GM23248 (cell line): ENCODE data around the gene ARID5B. TPM values are rescaled to one million over a fixed set of nuclear protein-coding genes. Genes with fewer than 3 reads are reported as not detected.

Experiments used
- DNase-seq: peaks from one replicate; pipeline ENCODE4 v3.0.0-alpha.2; 2015
- H2AFZ ChIP-seq: fragments of 200-600 bp; sonication (generic); 2 replicates; pipeline ENCODE4 v1.6.1; 2016; ENCODE audit warnings: antibody characterized with exemption
- H3F3A ChIP-seq: fragments of 200-600 bp; sonication (generic); 2 replicates; pipeline ENCODE4 v1.6.1; 2016; ENCODE audit warnings: mild to moderate bottlenecking, antibody characterized with exemption, mixed run types; ENCODE audit not compliant: insufficient read depth
- H3K27ac ChIP-seq: fragments of 200-600 bp; sonication (generic); 2 replicates; pipeline ENCODE4 v1.5.1; 2016; ENCODE audit warnings: mild to moderate bottlenecking
- H3K27me3 ChIP-seq: fragments of 200-600 bp; sonication (generic); replicated peaks from 2 replicates; pipeline ENCODE4 v1.6.1; 2016; ENCODE audit warnings: mild to moderate bottlenecking; ENCODE audit not compliant: insufficient read depth
- H3K36me3 ChIP-seq: fragments of 200-600 bp; sonication (generic); 2 replicates; pipeline ENCODE4 v1.6.1; 2016; ENCODE audit warnings: low read depth, mild to moderate bottlenecking
- H3K4me1 ChIP-seq: fragments of 200-600 bp; sonication (generic); 2 replicates; pipeline ENCODE4 v1.6.1; 2016; ENCODE audit warnings: mild to moderate bottlenecking; ENCODE audit not compliant: insufficient read depth
- H3K4me2 ChIP-seq: fragments of 200-600 bp; sonication (generic); one replicate; pipeline ENCODE4 v1.6.1; 2016; ENCODE audit warnings: mild to moderate bottlenecking; ENCODE audit not compliant: unreplicated experiment
- H3K4me3 ChIP-seq: fragments of 200-600 bp; sonication (generic); 2 replicates; pipeline ENCODE4 v1.5.1; 2016; ENCODE audit warnings: mild to moderate bottlenecking
- H3K79me2 ChIP-seq: fragments of 200-600 bp; sonication (generic); 2 replicates; pipeline ENCODE4 v1.6.1; 2016; ENCODE audit warnings: mild to moderate bottlenecking; ENCODE audit not compliant: insufficient read depth
- H3K9ac ChIP-seq: fragments of 200-600 bp; sonication (generic); 2 replicates; pipeline ENCODE4 v1.6.1; 2016; ENCODE audit warnings: mild to moderate bottlenecking
- H3K9me2 ChIP-seq: fragments of 200-600 bp; sonication (generic); 2 replicates; pipeline ENCODE4 v1.6.1; 2016; ENCODE audit warnings: mixed run types, mild to moderate bottlenecking, moderate library complexity; ENCODE audit not compliant: insufficient read depth
- H3K9me3 ChIP-seq: fragments of 200-600 bp; sonication (generic); one replicate; pipeline ENCODE4 v1.6.1; 2017; ENCODE audit warnings: low read depth
- H4K20me1 ChIP-seq: fragments of 200-600 bp; sonication (generic); 2 replicates; pipeline ENCODE4 v1.6.0; 2016; ENCODE audit not compliant: insufficient read depth
- EZH2 ChIP-seq: fragments of 200-600 bp; sonication (generic); IDR thresholded peaks from 2 replicates; pipeline ENCODE4 v1.6.1; 2018; ENCODE audit warnings: antibody characterized with exemption, mild to moderate bottlenecking; ENCODE audit not compliant: insufficient read depth, poor library complexity, severe bottlenecking
- EZH2phosphoT487 ChIP-seq: fragments of 200-600 bp; sonication (generic); IDR thresholded peaks from 2 replicates; pipeline ENCODE4 v1.6.1; 2018; ENCODE audit warnings: antibody characterized with exemption, moderate library complexity, mild to moderate bottlenecking, low read depth; ENCODE audit not compliant: insufficient read depth
- WGBS, 2 experiments: methylation state at CpG; one replicate each; pipeline ENCODE4 v1.1.6; 2015 to 2017; ENCODE audit warnings: low lambda C conversion rate in 2 of 2, low coverage in 1 of 2; ENCODE audit errors: missing lambda C conversion rate in 2 of 2; 5-methylcytosine and 5-hydroxymethylcytosine counted together
- in situ Hi-C: fragments of 300-500 bp; cut with MboI; formaldehyde crosslinking; loops from 2 replicates; pipeline ENCODE4 v1.15.0; 2020
- polyA plus RNA-seq: library from polyadenylated mRNA; unstranded; fragments of >200 nt; fragmentation: Nextera tagmentation; extraction: Ambion mirVana; gene quantifications from 2 replicates; pipeline ENCODE4 v1.2.1, GENCODE V29; 2016
- total RNA-seq: library from RNA; depleted of rRNA; stranded (reverse); fragments of >200 nt; shearing (Covaris generic); gene quantifications from 2 replicates; pipeline ENCODE4 v1.2.3, GENCODE V29; 2014

Gene ARID5B
- total and polyA plus RNA-seq, 2 experiments from 2014 or later: 56.7 to 78.8 TPM

- in situ Hi-C loops: no loop called here
- Histone ChIP-seq H4K20me1 (no peaks in the 10 kb centered on the region), H3K27me3 (no peaks in the 10 kb centered on the region), H3K9me2 (no peaks in the 10 kb centered on the region), H2AFZ (no peak overlapping the region), H3K4me3 (no peak overlapping the region), H3K9ac (no peak overlapping the region), H3K27ac (peak overlapping the region; percentile 92), H3K79me2 (peaks cover 51% of the 10 kb centered on the region), H3K4me1 (peaks cover 52% of the 10 kb centered on the region), H3K9me3 (no peaks in the 10 kb centered on the region), H3K4me2 (no peak overlapping the region), H3F3A (peaks cover 85% of the 10 kb centered on the region), H3K36me3 (peaks cover 65% of the 10 kb centered on the region)
- 87 to 88% methylated on average over 22 of the region's 22 CpGs for WGBS, 2 experiments
- TF ChIP-seq EZH2phosphoT487 (no peak), EZH2 (no peak)
- DNase-seq: no peak
Observed at GRCh38 chr10:62092301-62093030, 191.0 kb downstream of the ARID5B start.

GRCh38 chr10:62093863-62094291 is 192.4 kb downstream of the ARID5B start:
- WGBS, 2 experiments: 49 to 51% methylated on average over 4 of the region's 4 CpGs
- Histone ChIP-seq H3K4me1 (peaks cover 48% of the 10 kb centered on the region), H3K9ac (0 out of 2 replicates have a peak overlapping the region, but pooled peaks have one; percentile 8), H3K27ac (peak overlapping the region; percentile 92), H3K27me3 (no peaks in the 10 kb centered on the region), H3K9me3 (no peaks in the 10 kb centered on the region), H3K79me2 (peaks cover 48% of the 10 kb centered on the region), H3K4me3 (no peak overlapping the region), H3K4me2 (peak overlapping the region; percentile 73), H4K20me1 (no peaks in the 10 kb centered on the region), H3F3A (peaks cover 85% of the 10 kb centered on the region), H2AFZ (no peak overlapping the region), H3K9me2 (no peaks in the 10 kb centered on the region), H3K36me3 (peaks cover 56% of the 10 kb centered on the region)
- no peak for TF ChIP-seq EZH2phosphoT487
- TF ChIP-seq EZH2: no peak
- peak; percentile 69 for DNase-seq
- in situ Hi-C loops: no loop called here

- Histone ChIP-seq H3K9ac (peak overlapping the region; percentile 70), H3K27me3 (no peaks in the 10 kb centered on the region), H3K4me2 (peak overlapping the region; percentile 73), H3K9me2 (no peaks in the 10 kb centered on the region), H2AFZ (0 out of 2 replicates have a peak overlapping the region, but pooled peaks have one; percentile 4), H3K4me1 (peaks cover 48% of the 10 kb centered on the region), H3K36me3 (peaks cover 44% of the 10 kb centered on the region), H4K20me1 (no peaks in the 10 kb centered on the region), H3K27ac (peak overlapping the region; percentile 92), H3K9me3 (no peaks in the 10 kb centered on the region), H3K4me3 (peak overlapping the region; percentile 30), H3F3A (peaks cover 88% of the 10 kb centered on the region), H3K79me2 (peaks cover 33% of the 10 kb centered on the region)
- TF ChIP-seq EZH2 (no peak), EZH2phosphoT487 (no peak)
- peak; percentile 75 for DNase-seq
- 16 to 17% methylated on average over 11 to 12 of the region's 12 CpGs for WGBS, 2 experiments
- in situ Hi-C loops: no loop called here
Observed at GRCh38 chr10:62095181-62096122, 194.0 kb downstream of the ARID5B start.

- in situ Hi-C loops: no loop called here
- no peaks in the 10 kb centered on the region for H3K27me3 ChIP-seq
- peaks cover 48% of the 10 kb centered on the region for H3K4me1 ChIP-seq
- peak overlapping the region; percentile 30; the same call in 1 of the 2 replicates for H3K4me3 ChIP-seq
- peaks cover 24% of the 10 kb centered on the region for H3K79me2 ChIP-seq
- no peak for DNase-seq
- peaks cover 35% of the 10 kb centered on the region for H3K36me3 ChIP-seq
- H3F3A ChIP-seq: peaks cover 87% of the 10 kb centered on the region
- H3K9me3 ChIP-seq: no peaks in the 10 kb centered on the region
- H3K9ac ChIP-seq: peak overlapping the region; percentile 70
- H3K4me2 ChIP-seq: peak overlapping the region; percentile 73
- no peak for TF ChIP-seq EZH2phosphoT487
- no peak for TF ChIP-seq EZH2
- no peaks in the 10 kb centered on the region for H3K9me2 ChIP-seq
- WGBS, 2 experiments: 28 to 31% methylated on average over 4 of the region's 4 CpGs
- H2AFZ ChIP-seq: no peak overlapping the region
- peak overlapping the region; percentile 92 for H3K27ac ChIP-seq
- H4K20me1 ChIP-seq: no peaks in the 10 kb centered on the region
Observed at GRCh38 chr10:62096256-62096933, 194.9 kb downstream of the ARID5B start.
